DND-41 (cell line): Measurements from ENCODE around the gene ASB16.

Source experiments
- ATAC-seq: fragments of 200-7000 bp; cut with Tn5 transposase; 3 replicates; pipeline ENCODE4 v1.9.1; 2021; ENCODE audit warnings: low read depth; ENCODE audit not compliant: insufficient read depth
- DNase-seq: peaks from one replicate; pipeline ENCODE4 v3.0.0-alpha.2; 2020
- H2AFZ ChIP-seq: 2 replicates; pipeline ENCODE4 v1.6.0; 2012; ENCODE audit warnings: low read depth, low read length
- H3K27ac ChIP-seq: 2 replicates; pipeline ENCODE4 v1.5.1; 2012; ENCODE audit warnings: low read length, inconsistent platforms
- H3K27me3 ChIP-seq: fragments of 200-600 bp; sonication (generic); 2 replicates; pipeline ENCODE4 v1.6.0; 2012; ENCODE audit warnings: low read length, mild to moderate bottlenecking, inconsistent platforms; ENCODE audit not compliant: insufficient read depth, poor library complexity
- H3K36me3 ChIP-seq: 2 replicates; pipeline ENCODE4 v1.5.1; 2012; ENCODE audit warnings: low read length, inconsistent platforms; ENCODE audit not compliant: insufficient read depth
- H3K4me1 ChIP-seq: 2 replicates; pipeline ENCODE4 v1.5.1; 2012; ENCODE audit warnings: mild to moderate bottlenecking, low read length; ENCODE audit not compliant: insufficient read depth
- H3K4me2 ChIP-seq: 2 replicates; pipeline ENCODE4 v1.6.0; 2012; ENCODE audit warnings: mild to moderate bottlenecking, moderate library complexity, low read length, inconsistent platforms; ENCODE audit not compliant: insufficient read depth
- H3K4me3 ChIP-seq, 2 experiments: fragments of 200-600 bp in 1 of 2; shearing (Covaris generic) in 1 of 2; 2 replicates each; pipeline ENCODE4 v1.5.1; 2012 to 2016; ENCODE audit warnings: inconsistent platforms in 2 of 2, low read length in 2 of 2, mild to moderate bottlenecking in 2 of 2, low read depth in 1 of 2, moderate library complexity in 1 of 2
- H3K79me2 ChIP-seq: 2 replicates; pipeline ENCODE4 v1.6.0; 2012; ENCODE audit warnings: low read length, inconsistent platforms; ENCODE audit not compliant: insufficient read depth
- H3K9ac ChIP-seq: 2 replicates; pipeline ENCODE4 v1.6.0; 2012; ENCODE audit warnings: low read depth, mild to moderate bottlenecking, inconsistent platforms, low read length, moderate library complexity
- H3K9me3 ChIP-seq: 2 replicates; pipeline ENCODE4 v1.5.1; 2012; ENCODE audit warnings: low read length, moderate library complexity, mild to moderate bottlenecking, inconsistent platforms; ENCODE audit not compliant: insufficient read depth, severe bottlenecking
- H4K20me1 ChIP-seq: 2 replicates; pipeline ENCODE4 v1.6.0; 2012; ENCODE audit warnings: low read length; ENCODE audit not compliant: insufficient read depth
- CTCF ChIP-seq: IDR thresholded peaks from 2 replicates; pipeline ENCODE4 v1.5.1; 2012; ENCODE audit warnings: borderline replicate concordance, low read length, moderate library complexity, mild to moderate bottlenecking; ENCODE audit not compliant: poor library complexity, severe bottlenecking; ENCODE audit errors: extremely low read depth
- EZH2 ChIP-seq: IDR thresholded peaks from 3 replicates; pipeline ENCODE4 v1.6.1; 2012; ENCODE audit warnings: borderline replicate concordance, low read depth, mild to moderate bottlenecking, moderate library complexity, low read length, inconsistent platforms; ENCODE audit not compliant: severe bottlenecking

Gene ASB16

GRCh38 chr17:44207319-44207718 lies 36.8 kb downstream of the ASB16 start:
- no peak for DNase-seq
- H3K9me3 ChIP-seq: no peaks in the 10 kb centered on the region
- H3K4me3 ChIP-seq: no peak overlapping the region
- H4K20me1 ChIP-seq: peaks cover 22% of the 10 kb centered on the region
- peaks cover 56% of the 10 kb centered on the region for H3K36me3 ChIP-seq
- no peak overlapping the region for H3K9ac ChIP-seq
- H3K4me2 ChIP-seq: no peak overlapping the region
- no peaks in the 10 kb centered on the region for H3K27me3 ChIP-seq
- no peak overlapping the region for H3K27ac ChIP-seq
- no peak for ATAC-seq
- no peak for TF ChIP-seq EZH2
- no peak for TF ChIP-seq CTCF
- no peak overlapping the region for H2AFZ ChIP-seq
- peaks cover 26% of the 10 kb centered on the region for H3K4me1 ChIP-seq
- 0 out of 2 replicates have a peak, but pooled peaks cover 3% of the 10 kb centered on the region for H3K79me2 ChIP-seq

GRCh38 chr17:44207743-44208142 lies 37.2 kb downstream of the ASB16 start:
- Histone ChIP-seq H3K9me3 (no peaks in the 10 kb centered on the region), H3K27me3 (no peaks in the 10 kb centered on the region), H3K9ac (no peak overlapping the region), H3K27ac (no peak overlapping the region), H4K20me1 (peaks cover 25% of the 10 kb centered on the region), H3K79me2 (0 out of 2 replicates have a peak, but pooled peaks cover 3% of the 10 kb centered on the region), H3K36me3 (peaks cover 59% of the 10 kb centered on the region), H2AFZ (no peak overlapping the region), H3K4me3 (no peak overlapping the region), H3K4me2 (no peak overlapping the region), H3K4me1 (peaks cover 26% of the 10 kb centered on the region)
- TF ChIP-seq CTCF (no peak), EZH2 (no peak)
- DNase-seq (no peak), ATAC-seq (no peak)

GRCh38 chr17:44209786-44210341 lies 39.4 kb downstream of the ASB16 start:
- peaks cover 80% of the 10 kb centered on the region for H3K36me3 ChIP-seq
- DNase-seq (no peak), ATAC-seq (no peak)
- H3K27ac ChIP-seq: peak overlapping the region; percentile 48
- H3K79me2 ChIP-seq: 0 out of 2 replicates have a peak, but pooled peaks cover 3% of the 10 kb centered on the region
- H3K9me3 ChIP-seq: no peaks in the 10 kb centered on the region
- peaks cover 29% of the 10 kb centered on the region for H4K20me1 ChIP-seq
- no peak overlapping the region for H3K4me3 ChIP-seq
- H2AFZ ChIP-seq: no peak overlapping the region
- no peak for TF ChIP-seq CTCF
- TF ChIP-seq EZH2: no peak
- H3K27me3 ChIP-seq: no peaks in the 10 kb centered on the region
- H3K4me2 ChIP-seq: 0 out of 2 replicates have a peak overlapping the region, but pooled peaks have one; percentile 24
- H3K9ac ChIP-seq: peak overlapping the region; percentile 18; the same call in 1 of the 2 replicates
- H3K4me1 ChIP-seq: peaks cover 20% of the 10 kb centered on the region
